Myocyte (in vitro differentiated cells): Measurements from ENCODE around the gene MT1X. TPM values are rescaled to one million over a fixed set of nuclear protein-coding genes. Genes with fewer than 3 reads are reported as not detected.
A peak's percentile ranks its signal among the peaks of the same experiment; 100 is the strongest.

ENCODE experiments used
- DNase-seq: peaks from one replicate; pipeline ENCODE4 v3.0.0-alpha.2; 2012; ENCODE audit warnings: low read depth
- polyA plus RNA-seq: library from polyadenylated mRNA; unstranded; fragments of >200 nt; gene quantifications from one replicate; pipeline ENCODE4 v1.2.1, GENCODE V29; 2012; ENCODE audit warnings: missing spikeins
- total RNA-seq: library from RNA; depleted of rRNA; stranded (reverse); fragments of >200 nt; gene quantifications from 2 replicates; pipeline ENCODE4 v1.2.3, GENCODE V29; 2014

The MT1X gene
- total RNA-seq = 14.8 and 74.1 TPM in 2 replicates
- polyA plus RNA-seq = 44.3 TPM

GRCh38 chr16:56681939-56682702 is at the start of gene MT1X:
Gene MT1X, plus strand, starts transcription at chr16:56682470. Its CDS starts 71 bp downstream, at chr16:56682541.
- DNase-seq = peak; percentile 90

- no peak for DNase-seq
Measured at GRCh38 chr16:56632848-56633365, 49.4 kb upstream of the MT1X start.

- no peak for DNase-seq
Measured at GRCh38 chr16:56633535-56633934, 48.7 kb upstream of the MT1X start.

- DNase-seq = no peak
Measured at GRCh38 chr16:56634715-56635440, 47.4 kb upstream of the MT1X start.

GRCh38 chr16:56635441-56635967 is 46.8 kb upstream of the MT1X start:
- DNase-seq = no peak

GRCh38 chr16:56636616-56637413 is 45.5 kb upstream of the MT1X start:
- DNase-seq = no peak

GRCh38 chr16:56637814-56638750 is 44.2 kb upstream of the MT1X start, which contains the start of gene MT1A:
Gene MT1A, plus strand, starts transcription at chr16:56638666. Its CDS starts 73 bp downstream, at chr16:56638739.
- no peak for DNase-seq

- no peak for DNase-seq
Measured at GRCh38 chr16:56639045-56639444, 43.2 kb upstream of the MT1X start.

- no peak for DNase-seq
Measured at GRCh38 chr16:56640076-56640475, 42.2 kb upstream of the MT1X start.

GRCh38 chr16:56641166-56641565 is 41.1 kb upstream of the MT1X start:
- DNase-seq = peak; percentile 77

GRCh38 chr16:56643080-56643778 is 39.0 kb upstream of the MT1X start:
- DNase-seq = peak; percentile 24

GRCh38 chr16:56643833-56644232 is 38.4 kb upstream of the MT1X start:
- DNase-seq = no peak

- DNase-seq = no peak
Measured at GRCh38 chr16:56645311-56645710, 37.0 kb upstream of the MT1X start.

GRCh38 chr16:56645838-56646237 is 36.4 kb upstream of the MT1X start:
- no peak for DNase-seq

- DNase-seq = no peak
Measured at GRCh38 chr16:56647641-56648431, 34.4 kb upstream of the MT1X start.

- no peak for DNase-seq
Measured at GRCh38 chr16:56649271-56649670, 33.0 kb upstream of the MT1X start.

- no peak for DNase-seq
Measured at GRCh38 chr16:56649820-56650219, 32.5 kb upstream of the MT1X start.

GRCh38 chr16:56651586-56651985 is 30.7 kb upstream of the MT1X start, which contains the start of gene MT1B:
Gene MT1B, plus strand, starts transcription at chr16:56651886. Its CDS starts 68 bp downstream, at chr16:56651954.
- DNase-seq = no peak
